Measurements from ENCODE around the gene LYST. TPM values are rescaled to one million over a fixed set of nuclear protein-coding genes. Genes with fewer than 3 reads are reported as not detected.

The LYST gene
- total and polyA plus RNA-seq, 10 of the 15 experiments (the other 5 are each of a cell fraction or from before 2014, with no cell fraction given) = 3.3 to 28.1 (median 5.6) TPM

GRCh38 chr1:235622936-235623779 lies 243.5 kb downstream of the LYST start:
- Histone ChIP-seq H3K4me3 (no peak overlapping the region), H3K27me3 (replicated peaks in 1 of 2; ENCODE audit: control insufficient read depth in 2 of 2, insufficient read depth in 2 of 2, low read length in 1 of 2) (peaks cover 0 to 3% of the 10 kb centered on the region in 2 experiments; a peak in 1 of 4 replicates), H2AFZ (ENCODE audit: control insufficient read depth, low read depth, low read length) (no peak overlapping the region), H3K4me2 (ENCODE audit: control insufficient read depth, insufficient read depth) (no peak overlapping the region), H3K27ac (ENCODE audit: control insufficient read depth, insufficient read depth) (no peak overlapping the region), H3K4me1 (ENCODE audit: control insufficient read depth, insufficient read depth, low read length) (no peaks in the 10 kb centered on the region), H3K9me3 (replicated peaks; ENCODE audit: control insufficient read depth, insufficient read depth, low read length) (no peaks in the 10 kb centered on the region), H3K36me3 (ENCODE audit: control insufficient read depth in 2 of 2, insufficient read depth in 2 of 2, low read length in 1 of 2) (no peaks in the 10 kb centered on the region), H4K20me1 (ENCODE audit: control insufficient read depth, insufficient read depth) (no peaks in the 10 kb centered on the region), H3K79me2 (ENCODE audit: control insufficient read depth, insufficient read depth, low read length) (no peaks in the 10 kb centered on the region), H3K9ac (ENCODE audit: control insufficient read depth, insufficient read depth, low read length) (no peak overlapping the region)
- POLR2A ChIA-PET = interaction anchor here (0.6 kb wide), 1 partner anchor 67 kb away, joined by 9 read pairs; no protein-coding TSS in a partner anchor
- SMC1A ChIA-PET (ENCODE audit: uncharacterized antibody, unreplicated experiment) = no interaction called here
- 49% methylated on average over 18 of the region's 18 CpGs for WGBS (ENCODE audit: insufficient coverage, insufficient replicate concordance, low lambda C conversion rate, missing lambda C conversion rate)
- no peak for FAIRE-seq
- RAD21 ChIA-PET (ENCODE audit: unreplicated experiment) = no interaction called here
- ATAC-seq = no peak
- DNase-seq (ENCODE audit: low read depth, low spot score) = no peak
- in situ Hi-C loops (cut with MboI) (no loop called here), intact Hi-C loops (cut with micrococcal nuclease; ENCODE audit: unreplicated experiment) (no loop called here)
- no TSS peak for BruUV-seq (replicated peaks)
- CTCF ChIA-PET = interaction anchor here (0.8 to 1.6 kb wide), 3 partner anchors 20 to 220 kb away, joined by 3 to 9 read pairs (median 4); no protein-coding TSS in a partner anchor
- TF ChIP-seq HDGF (IDR thresholded peaks at IDR 0.05) (no peak), BCL3 (IDR thresholded peaks at IDR 0.05; ENCODE audit: borderline replicate concordance, insufficient read depth, low read depth, low read length, poor library complexity, severe bottlenecking) (no peak), CHD4 (IDR thresholded peaks at IDR 0.05) (no peak), HSF1 (IDR thresholded peaks at IDR 0.05; ENCODE audit: low read depth, low read length) (no peak), POLR2A (IDR thresholded peaks at IDR 0.05; ENCODE audit: low read depth, low read length) (no peak), ZBTB4 (CRISPR knock-in tag; IDR thresholded peaks at IDR 0.05) (no peak), CTCF (IDR thresholded peaks at IDR 0.05 in 2 of 3, conservative IDR thresholded peaks at IDR 0.05 in 1 of 3; ENCODE audit: control insufficient read depth in 2 of 3, extremely low read depth in 1 of 3, insufficient read depth in 1 of 3, low read depth in 3 of 3, low read length in 3 of 3) (no peak), ZBTB40 (IDR thresholded peaks at IDR 0.05; ENCODE audit: borderline replicate concordance) (no peak)
